Astrocyte (in vitro differentiated cells and primary cell): ENCODE data around the gene IGFBP5. TPM values are rescaled to one million over a fixed set of nuclear protein-coding genes. Genes with fewer than 3 reads are reported as not detected.
A peak's percentile ranks its signal among the peaks of the same experiment; 100 is the strongest.

Experiments used
- DNase-seq: peaks from one replicate; pipeline ENCODE4 v3.0.0-alpha.2; 2010; ENCODE audit warnings: low read depth
- FAIRE-seq: peaks from 2 replicates; lab custom pipeline; 2011; peaks lifted over from hg19 to GRCh38; lab: Jason Lieb, UNC
- H2AFZ ChIP-seq: 2 replicates; pipeline ENCODE4 v1.6.0; 2012; ENCODE audit warnings: low read depth, low read length, inconsistent platforms
- H3K27ac ChIP-seq: 2 replicates; pipeline ENCODE4 v1.5.1; 2011; ENCODE audit warnings: low read depth, low read length, inconsistent platforms
- H3K27me3 ChIP-seq: 2 replicates; pipeline ENCODE4 v1.6.0; 2011; ENCODE audit warnings: low read length, inconsistent platforms; ENCODE audit not compliant: insufficient read depth
- H3K36me3 ChIP-seq: 2 replicates; pipeline ENCODE4 v1.5.1; 2011; ENCODE audit warnings: low read length, inconsistent platforms; ENCODE audit not compliant: insufficient read depth
- H3K4me1 ChIP-seq: 2 replicates; pipeline ENCODE4 v1.5.1; 2011; ENCODE audit warnings: low read length, inconsistent platforms; ENCODE audit not compliant: insufficient read depth
- H3K4me2 ChIP-seq: 2 replicates; pipeline ENCODE4 v1.6.0; 2012; ENCODE audit warnings: low read length, inconsistent platforms
- H3K4me3 ChIP-seq: 2 replicates; pipeline ENCODE4 v1.5.1; 2011; ENCODE audit warnings: low read depth, mild to moderate bottlenecking, low read length, inconsistent platforms; ENCODE audit not compliant: insufficient read depth
- H3K79me2 ChIP-seq: 2 replicates; pipeline ENCODE4 v1.6.0; 2012; ENCODE audit warnings: mild to moderate bottlenecking, low read length, inconsistent platforms; ENCODE audit not compliant: insufficient read depth
- H3K9ac ChIP-seq: 2 replicates; pipeline ENCODE4 v1.6.0; 2012; ENCODE audit warnings: mild to moderate bottlenecking, low read length, inconsistent platforms
- H3K9me3 ChIP-seq: 2 replicates; pipeline ENCODE4 v1.5.1; 2012; ENCODE audit warnings: low read depth, mild to moderate bottlenecking, low read length, inconsistent platforms; ENCODE audit not compliant: insufficient read depth
- H4K20me1 ChIP-seq: 2 replicates; pipeline ENCODE4 v1.6.0; 2012; ENCODE audit warnings: low read length, inconsistent platforms; ENCODE audit not compliant: insufficient read depth
- H3K27ac Mint-ChIP-seq: one replicate; pipeline ENCODE4 v1.8.0; 2021; ENCODE audit warnings: mild to moderate bottlenecking, mixed read lengths; ENCODE audit not compliant: unreplicated experiment
- H3K27me3 Mint-ChIP-seq: one replicate; pipeline ENCODE4 v1.8.0; 2021; ENCODE audit warnings: low read depth, mixed read lengths; ENCODE audit not compliant: unreplicated experiment
- H3K36me3 Mint-ChIP-seq: one replicate; pipeline ENCODE4 v1.8.0; 2021; ENCODE audit warnings: low read depth, mixed read lengths; ENCODE audit not compliant: unreplicated experiment
- H3K4me1 Mint-ChIP-seq: one replicate; pipeline ENCODE4 v1.8.0; 2021; ENCODE audit warnings: low read depth, mixed read lengths; ENCODE audit not compliant: unreplicated experiment
- H3K4me3 Mint-ChIP-seq: one replicate; pipeline ENCODE4 v1.8.0; 2021; ENCODE audit warnings: mild to moderate bottlenecking, moderate library complexity, mixed read lengths; ENCODE audit not compliant: unreplicated experiment
- H3K9me3 Mint-ChIP-seq: one replicate; pipeline ENCODE4 v1.8.0; 2021; ENCODE audit warnings: mild to moderate bottlenecking, mixed read lengths; ENCODE audit not compliant: unreplicated experiment
- EZH2 ChIP-seq: IDR thresholded peaks from 2 replicates; pipeline ENCODE4 v1.6.1; 2012; ENCODE audit warnings: mild to moderate bottlenecking, low read length, inconsistent platforms; ENCODE audit not compliant: insufficient read depth
- total RNA-seq: library from RNA; stranded (reverse); gene quantifications from 2 replicates; pipeline ENCODE4 v1.2.1, GENCODE V29; 2021
- TF ChIP-seq, protein P1 (sequence below): IDR thresholded peaks from 2 replicates; pipeline ENCODE4 v1.5.1; 2011; ENCODE audit warnings: low read depth, mild to moderate bottlenecking, inconsistent platforms, low read length, moderate library complexity; ENCODE audit not compliant: insufficient read depth

Gene IGFBP5
- total RNA-seq, 1 donor from 2014 or later, result 422 TPM

DNA sequence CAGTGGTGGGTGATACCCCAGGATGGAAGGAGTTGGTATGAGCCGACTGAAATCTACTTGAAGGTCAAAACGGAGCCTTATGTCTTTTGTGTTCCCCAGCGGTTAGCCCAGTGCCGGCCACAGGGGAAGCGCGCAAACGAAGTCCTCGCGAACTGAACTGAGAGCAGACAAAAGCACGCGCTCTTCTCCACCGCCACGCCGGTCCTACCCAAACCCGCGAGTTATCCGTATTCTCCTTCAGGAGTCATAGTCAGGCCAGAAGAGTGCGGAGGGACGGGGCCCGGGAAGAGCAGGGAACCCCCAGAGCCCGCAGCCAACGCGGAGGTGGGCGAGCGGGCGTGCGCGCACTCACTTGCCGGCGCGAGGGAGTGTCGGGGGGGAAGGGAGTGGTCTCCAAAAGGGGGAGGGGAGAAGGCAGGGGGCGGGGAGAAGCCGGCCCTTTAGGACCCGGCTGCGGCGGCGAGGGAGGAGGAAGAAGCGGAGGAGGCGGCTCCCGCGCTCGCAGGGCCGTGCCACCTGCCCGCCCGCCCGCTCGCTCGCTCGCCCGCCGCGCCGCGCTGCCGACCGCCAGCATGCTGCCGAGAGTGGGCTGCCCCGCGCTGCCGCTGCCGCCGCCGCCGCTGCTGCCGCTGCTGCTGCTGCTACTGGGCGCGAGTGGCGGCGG is 62.3 kb downstream of the IGFBP5 start, which contains the start of gene IGFBP2:
Gene IGFBP2, plus strand, starts transcription at position 469 of the 664 bp plus-strand sequence. Its CDS starts 104 bp downstream, at position 573.
- peak within 1 kb of the TSS; percentile 89 for H3K4me2 ChIP-seq
- peaks cover 27% of the 10 kb centered on the region for H3K79me2 ChIP-seq
- DNase-seq (peak; percentile 60), FAIRE-seq (no peak)
- peaks cover 36% of the 10 kb centered on the region for H3K4me1 ChIP-seq
- H3K27ac ChIP-seq, result no peak within 1 kb of the TSS
- Mint-ChIP-seq H3K27ac (peak within 1 kb of the TSS; percentile 98), H3K9me3 (peaks cover 5% of the 10 kb centered on the region), H3K36me3 (peaks cover 11% of the 10 kb centered on the region), H3K4me3 (peak within 1 kb of the TSS; percentile 100), H3K27me3 (no peaks in the 10 kb centered on the region), H3K4me1 (peaks cover 23% of the 10 kb centered on the region)
- peak within 1 kb of the TSS; percentile 71 for H3K4me3 ChIP-seq
- peak within 1 kb of the TSS; percentile 72 for H3K9ac ChIP-seq
- H3K27me3 ChIP-seq, result peaks cover 9% of the 10 kb centered on the region
- H2AFZ ChIP-seq, result peak within 1 kb of the TSS; percentile 59
- H4K20me1 ChIP-seq, result no peaks in the 10 kb centered on the region
- TF ChIP-seq, protein P1, sequence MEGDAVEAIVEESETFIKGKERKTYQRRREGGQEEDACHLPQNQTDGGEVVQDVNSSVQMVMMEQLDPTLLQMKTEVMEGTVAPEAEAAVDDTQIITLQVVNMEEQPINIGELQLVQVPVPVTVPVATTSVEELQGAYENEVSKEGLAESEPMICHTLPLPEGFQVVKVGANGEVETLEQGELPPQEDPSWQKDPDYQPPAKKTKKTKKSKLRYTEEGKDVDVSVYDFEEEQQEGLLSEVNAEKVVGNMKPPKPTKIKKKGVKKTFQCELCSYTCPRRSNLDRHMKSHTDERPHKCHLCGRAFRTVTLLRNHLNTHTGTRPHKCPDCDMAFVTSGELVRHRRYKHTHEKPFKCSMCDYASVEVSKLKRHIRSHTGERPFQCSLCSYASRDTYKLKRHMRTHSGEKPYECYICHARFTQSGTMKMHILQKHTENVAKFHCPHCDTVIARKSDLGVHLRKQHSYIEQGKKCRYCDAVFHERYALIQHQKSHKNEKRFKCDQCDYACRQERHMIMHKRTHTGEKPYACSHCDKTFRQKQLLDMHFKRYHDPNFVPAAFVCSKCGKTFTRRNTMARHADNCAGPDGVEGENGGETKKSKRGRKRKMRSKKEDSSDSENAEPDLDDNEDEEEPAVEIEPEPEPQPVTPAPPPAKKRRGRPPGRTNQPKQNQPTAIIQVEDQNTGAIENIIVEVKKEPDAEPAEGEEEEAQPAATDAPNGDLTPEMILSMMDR, result no peak
- TF ChIP-seq EZH2, result no peak
- no peaks in the 10 kb centered on the region for H3K36me3 ChIP-seq
- no peaks in the 10 kb centered on the region for H3K9me3 ChIP-seq

DNA sequence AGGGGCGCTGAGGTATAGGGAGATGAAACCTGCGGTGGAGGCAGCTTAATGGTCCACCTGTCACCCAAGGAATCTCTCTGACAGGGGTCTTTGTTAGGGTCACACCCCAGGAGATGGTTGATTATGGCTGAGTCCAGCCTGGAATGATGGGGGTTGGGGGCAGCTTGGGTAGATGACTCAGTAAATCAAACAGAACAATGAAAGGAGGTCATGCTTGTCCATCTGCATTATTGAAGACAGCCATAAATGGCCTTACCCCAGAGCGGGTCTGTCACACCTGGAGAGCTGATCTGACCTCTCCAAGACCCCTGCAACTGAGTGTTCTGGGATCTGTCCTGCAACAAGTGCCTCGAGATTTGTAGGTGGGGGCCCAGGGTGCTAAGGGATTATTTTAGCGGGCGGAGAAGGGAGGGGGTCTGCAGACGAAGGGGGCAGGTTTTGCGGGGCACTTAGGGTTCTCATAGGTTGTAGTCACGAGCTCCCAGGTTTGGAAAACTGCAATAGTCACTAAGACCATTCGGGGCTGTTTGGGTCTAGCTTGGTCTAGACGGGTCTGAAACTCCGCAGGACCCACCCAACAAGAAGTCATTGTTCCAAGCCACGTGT is 62.9 kb downstream of the IGFBP5 start:
- H3K4me2 ChIP-seq, result peak overlapping the region; percentile 89
- peaks cover 9% of the 10 kb centered on the region for H3K36me3 Mint-ChIP-seq
- peak overlapping the region; percentile 90 for H3K4me3 Mint-ChIP-seq
- FAIRE-seq, result no peak
- H3K27ac ChIP-seq, result no peak overlapping the region
- no peaks in the 10 kb centered on the region for H3K27me3 Mint-ChIP-seq
- H3K4me1 Mint-ChIP-seq, result peaks cover 20% of the 10 kb centered on the region
- H2AFZ ChIP-seq, result peak overlapping the region; percentile 59
- H3K9me3 Mint-ChIP-seq, result peaks cover 5% of the 10 kb centered on the region
- H3K4me1 ChIP-seq, result peaks cover 34% of the 10 kb centered on the region
- H3K79me2 ChIP-seq, result peaks cover 23% of the 10 kb centered on the region
- TF ChIP-seq EZH2, result no peak
- TF ChIP-seq, protein P1, result no peak
- H4K20me1 ChIP-seq, result no peaks in the 10 kb centered on the region
- no peaks in the 10 kb centered on the region for H3K9me3 ChIP-seq
- peak overlapping the region; percentile 42 for H3K9ac ChIP-seq
- peak overlapping the region; percentile 79 for H3K27ac Mint-ChIP-seq
- DNase-seq, result no peak
- no peaks in the 10 kb centered on the region for H3K36me3 ChIP-seq
- H3K4me3 ChIP-seq, result peak overlapping the region; percentile 71
- peaks cover 9% of the 10 kb centered on the region for H3K27me3 ChIP-seq
